IPS-20b (cell line): Measurements from ENCODE around the gene COL18A1.

Source experiments
- H3K27ac ChIP-seq: one replicate; pipeline ENCODE4 v1.5.1; 2013; ENCODE audit warnings: low read length
- H3K27me3 ChIP-seq: 2 replicates; pipeline ENCODE4 v1.6.1; 2013; ENCODE audit warnings: mild to moderate bottlenecking, low read length, inconsistent platforms; ENCODE audit not compliant: insufficient read depth
- H3K36me3 ChIP-seq: 2 replicates; pipeline ENCODE4 v1.6.1; 2013; ENCODE audit warnings: low read depth, mild to moderate bottlenecking, inconsistent platforms, low read length, moderate library complexity; ENCODE audit not compliant: insufficient read depth
- H3K4me1 ChIP-seq: 2 replicates; pipeline ENCODE4 v1.6.1; 2013; ENCODE audit warnings: mild to moderate bottlenecking, control low read depth, inconsistent platforms, low read length, moderate library complexity; ENCODE audit not compliant: insufficient read depth
- H3K4me3 ChIP-seq: 2 replicates; pipeline ENCODE4 v1.5.1; 2013; ENCODE audit warnings: mild to moderate bottlenecking, low read length, inconsistent platforms
- H3K9ac ChIP-seq: 2 replicates; pipeline ENCODE4 v1.6.1; 2013; ENCODE audit warnings: low read depth, mild to moderate bottlenecking, inconsistent platforms, low read length, moderate library complexity
- H3K9me3 ChIP-seq: 2 replicates; pipeline ENCODE4 v1.6.1; 2013; ENCODE audit warnings: mild to moderate bottlenecking, low read depth, low read length, inconsistent platforms; ENCODE audit not compliant: insufficient read depth

The COL18A1 gene

GRCh38 chr21:45507523-45507875, 102.5 kb downstream of the COL18A1 start:
- Histone ChIP-seq H3K4me3 (no peak overlapping the region), H3K27ac (no peak overlapping the region), H3K36me3 (peaks cover 18% of the 10 kb centered on the region), H3K27me3 (no peaks in the 10 kb centered on the region), H3K9ac (no peak overlapping the region), H3K9me3 (no peaks in the 10 kb centered on the region), H3K4me1 (no peaks in the 10 kb centered on the region)

GRCh38 chr21:45507888-45508508, 103.0 kb downstream of the COL18A1 start:
- H3K36me3 ChIP-seq = peaks cover 23% of the 10 kb centered on the region

GRCh38 chr21:45508607-45509565, 103.9 kb downstream of the COL18A1 start:
- Histone ChIP-seq H3K9me3 (no peaks in the 10 kb centered on the region), H3K9ac (no peak overlapping the region), H3K27ac (no peak overlapping the region), H3K36me3 (peaks cover 29% of the 10 kb centered on the region), H3K4me3 (no peak overlapping the region), H3K27me3 (no peaks in the 10 kb centered on the region), H3K4me1 (no peaks in the 10 kb centered on the region)

More at GRCh38 chr21:45507888-45508508, 103.0 kb downstream of the COL18A1 start:
- Histone ChIP-seq H3K9ac (no peak overlapping the region), H3K27me3 (no peaks in the 10 kb centered on the region), H3K4me1 (no peaks in the 10 kb centered on the region), H3K9me3 (no peaks in the 10 kb centered on the region), H3K4me3 (no peak overlapping the region), H3K27ac (no peak overlapping the region)

GRCh38 chr21:45509566-45510465, 104.9 kb downstream of the COL18A1 start:
- H3K4me3 ChIP-seq = no peak overlapping the region
- H3K9ac ChIP-seq = no peak overlapping the region
- no peaks in the 10 kb centered on the region for H3K9me3 ChIP-seq
- no peaks in the 10 kb centered on the region for H3K27me3 ChIP-seq
- H3K27ac ChIP-seq = no peak overlapping the region
- H3K4me1 ChIP-seq = no peaks in the 10 kb centered on the region
- H3K36me3 ChIP-seq = peaks cover 29% of the 10 kb centered on the region

- no peak overlapping the region for H3K27ac ChIP-seq
- no peak overlapping the region for H3K4me3 ChIP-seq
- peaks cover 29% of the 10 kb centered on the region for H3K36me3 ChIP-seq
- no peaks in the 10 kb centered on the region for H3K4me1 ChIP-seq
- H3K9ac ChIP-seq = no peak overlapping the region
- H3K27me3 ChIP-seq = no peaks in the 10 kb centered on the region
- H3K9me3 ChIP-seq = no peaks in the 10 kb centered on the region
Observed at GRCh38 chr21:45510466-45510955, 105.5 kb downstream of the COL18A1 start.

- H3K4me1 ChIP-seq = no peaks in the 10 kb centered on the region
- peaks cover 26% of the 10 kb centered on the region for H3K36me3 ChIP-seq
- no peaks in the 10 kb centered on the region for H3K27me3 ChIP-seq
- H3K9me3 ChIP-seq = no peaks in the 10 kb centered on the region
- H3K27ac ChIP-seq = no peak overlapping the region
- no peak overlapping the region for H3K4me3 ChIP-seq
- H3K9ac ChIP-seq = no peak overlapping the region
Observed at GRCh38 chr21:45511007-45511406, 106.0 kb downstream of the COL18A1 start.

GRCh38 chr21:45511661-45512431, 106.9 kb downstream of the COL18A1 start:
- Histone ChIP-seq H3K27ac (no peak overlapping the region), H3K36me3 (peaks cover 24% of the 10 kb centered on the region; the same call in 1 of the 2 replicates), H3K9ac (no peak overlapping the region), H3K9me3 (no peaks in the 10 kb centered on the region), H3K27me3 (no peaks in the 10 kb centered on the region), H3K4me3 (no peak overlapping the region), H3K4me1 (no peaks in the 10 kb centered on the region)

- H3K9me3 ChIP-seq = no peaks in the 10 kb centered on the region
- H3K27ac ChIP-seq = no peak overlapping the region
- H3K4me3 ChIP-seq = no peak overlapping the region
- peaks cover 24% of the 10 kb centered on the region; the same call in 1 of the 2 replicates for H3K36me3 ChIP-seq
- H3K4me1 ChIP-seq = no peaks in the 10 kb centered on the region
- H3K9ac ChIP-seq = no peak overlapping the region
- no peaks in the 10 kb centered on the region for H3K27me3 ChIP-seq
Observed at GRCh38 chr21:45512626-45513002, 107.6 kb downstream of the COL18A1 start.

- Histone ChIP-seq H3K9me3 (0 out of 2 replicates have a peak, but pooled peaks cover 2% of the 10 kb centered on the region), H3K27ac (no peak overlapping the region), H3K9ac (no peak overlapping the region), H3K27me3 (no peaks in the 10 kb centered on the region), H3K4me3 (no peak overlapping the region), H3K4me1 (no peaks in the 10 kb centered on the region), H3K36me3 (peaks cover 28% of the 10 kb centered on the region)
Observed at GRCh38 chr21:45513003-45513717, 108.2 kb downstream of the COL18A1 start.

GRCh38 chr21:45513741-45514310, 108.9 kb downstream of the COL18A1 start:
- H3K4me1 ChIP-seq = no peaks in the 10 kb centered on the region
- H3K36me3 ChIP-seq = peaks cover 35% of the 10 kb centered on the region

More at GRCh38 chr21:45513741-45514310, 108.9 kb downstream of the COL18A1 start:
- no peak overlapping the region for H3K4me3 ChIP-seq
- peaks cover 8% of the 10 kb centered on the region for H3K9me3 ChIP-seq
- no peak overlapping the region for H3K27ac ChIP-seq
- no peak overlapping the region for H3K9ac ChIP-seq
- no peaks in the 10 kb centered on the region for H3K27me3 ChIP-seq
